ENCODE data around the gene CCDC136. TPM values are rescaled to one million over a fixed set of nuclear protein-coding genes. Genes with fewer than 3 reads are reported as not detected.

Gene CCDC136
- total RNA-seq, 3 donors from 2014 or later = 6.4 to 9.5 (median 9.4) TPM

DNA sequence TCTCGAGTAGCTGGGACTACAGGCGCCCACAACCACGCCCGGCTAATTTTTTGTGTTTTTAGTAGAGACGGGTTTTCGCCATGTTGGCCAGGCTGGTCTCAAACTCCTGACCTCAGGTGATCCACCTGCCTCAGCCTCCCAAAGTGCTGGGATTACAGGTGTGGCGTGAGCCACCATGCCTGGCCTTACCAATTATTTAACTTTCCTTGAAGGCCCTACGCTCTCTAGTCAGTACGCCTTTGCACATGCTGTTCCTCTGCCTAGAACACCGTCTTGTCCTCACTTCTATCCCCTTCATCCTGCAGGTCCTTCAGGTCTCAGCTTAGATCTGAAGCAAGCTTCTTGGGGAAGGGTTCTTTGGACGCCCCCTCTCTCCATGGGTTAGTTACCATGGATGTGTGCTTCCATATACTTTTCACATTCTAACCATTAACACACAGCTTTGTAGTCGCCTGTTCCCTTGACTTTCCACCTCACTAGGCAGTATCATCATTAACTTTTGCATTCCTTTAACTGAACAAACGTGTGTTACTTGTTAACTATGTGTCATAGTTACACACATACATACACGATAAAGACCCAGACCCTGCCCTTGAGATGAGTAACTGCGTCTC, 70.3 kb downstream of the CCDC136 start:
- TF ChIP-seq POLR2A (IDR thresholded peaks at IDR 0.05) = no peak
- TF ChIP-seq, protein P1, sequence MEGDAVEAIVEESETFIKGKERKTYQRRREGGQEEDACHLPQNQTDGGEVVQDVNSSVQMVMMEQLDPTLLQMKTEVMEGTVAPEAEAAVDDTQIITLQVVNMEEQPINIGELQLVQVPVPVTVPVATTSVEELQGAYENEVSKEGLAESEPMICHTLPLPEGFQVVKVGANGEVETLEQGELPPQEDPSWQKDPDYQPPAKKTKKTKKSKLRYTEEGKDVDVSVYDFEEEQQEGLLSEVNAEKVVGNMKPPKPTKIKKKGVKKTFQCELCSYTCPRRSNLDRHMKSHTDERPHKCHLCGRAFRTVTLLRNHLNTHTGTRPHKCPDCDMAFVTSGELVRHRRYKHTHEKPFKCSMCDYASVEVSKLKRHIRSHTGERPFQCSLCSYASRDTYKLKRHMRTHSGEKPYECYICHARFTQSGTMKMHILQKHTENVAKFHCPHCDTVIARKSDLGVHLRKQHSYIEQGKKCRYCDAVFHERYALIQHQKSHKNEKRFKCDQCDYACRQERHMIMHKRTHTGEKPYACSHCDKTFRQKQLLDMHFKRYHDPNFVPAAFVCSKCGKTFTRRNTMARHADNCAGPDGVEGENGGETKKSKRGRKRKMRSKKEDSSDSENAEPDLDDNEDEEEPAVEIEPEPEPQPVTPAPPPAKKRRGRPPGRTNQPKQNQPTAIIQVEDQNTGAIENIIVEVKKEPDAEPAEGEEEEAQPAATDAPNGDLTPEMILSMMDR (IDR thresholded peaks at IDR 0.05) = no peak
- peak overlapping the region; percentile 71 to 89 (median 84) for H3K4me3 ChIP-seq
- no peaks in the 10 kb centered on the region for H3K27me3 ChIP-seq
- DNase-seq (ENCODE audit: low spot score in 2 of 2) = no peak
- peaks cover 4 to 11% of the 10 kb centered on the region in 2 donors for H3K4me1 ChIP-seq
- intact Hi-C loops (cut with DNase I; ENCODE audit: low total_unique reads) = no loop called here
- no peaks in the 10 kb centered on the region for H3K9me3 ChIP-seq
- no peaks in the 10 kb centered on the region for H3K36me3 ChIP-seq
- H3K27ac ChIP-seq = peak overlapping the region; percentile 75 to 88

DNA sequence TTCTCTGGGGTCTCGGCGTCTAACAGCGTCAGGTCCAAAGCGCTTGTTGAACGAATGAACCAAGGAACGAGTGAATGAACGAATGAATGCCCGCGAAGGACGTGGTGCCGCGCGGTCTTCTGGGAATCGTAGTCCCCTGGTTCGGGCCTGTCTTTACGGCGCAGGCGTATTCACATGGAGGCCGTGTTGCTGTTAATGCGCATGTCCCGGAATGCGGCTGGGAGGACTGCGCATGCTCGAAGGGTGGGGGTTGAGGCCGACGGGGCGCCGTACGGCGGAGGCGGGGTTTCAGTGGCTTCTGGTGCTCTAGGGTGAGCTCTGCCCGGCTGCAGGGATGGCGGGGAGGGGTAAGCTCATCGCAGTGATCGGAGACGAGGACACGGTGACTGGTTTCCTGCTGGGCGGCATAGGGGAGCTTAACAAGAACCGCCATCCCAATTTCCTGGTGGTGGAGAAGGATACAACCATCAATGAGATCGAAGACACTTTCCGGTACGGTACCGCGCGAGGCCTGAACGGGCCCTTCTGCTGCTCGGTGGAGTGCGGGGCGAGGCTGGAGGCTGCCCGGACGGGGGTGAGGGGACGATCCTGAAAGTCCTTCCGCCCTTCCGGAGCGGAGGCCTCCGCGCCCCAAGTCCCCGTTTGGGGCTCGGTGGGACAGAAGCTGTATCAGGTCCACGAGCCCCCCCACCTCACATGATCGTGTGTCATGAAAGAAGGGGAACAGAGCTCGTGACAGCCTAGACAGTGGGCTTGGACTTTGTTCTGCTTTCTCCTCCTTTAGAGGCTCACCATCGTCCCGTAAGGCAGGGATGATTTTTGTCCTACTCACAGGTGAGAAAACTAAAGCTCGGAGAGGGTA, 71.0 kb downstream of the CCDC136 start, which contains the start of gene ATP6V1F:
Gene ATP6V1F, plus strand, starts transcription at position 286 of the 862 bp plus-strand sequence. Its CDS starts 49 bp downstream, at position 335.
- DNase-seq (ENCODE audit: low spot score in 2 of 2) = peak; percentile 95 to 98
- TF ChIP-seq POLR2A (IDR thresholded peaks at IDR 0.05) (peak; percentile 56), POLR2AphosphoS5 (IDR thresholded peaks at IDR 0.05) (peak in 2 of 3 donors; percentile 31 to 73)
- TF ChIP-seq, protein P1 (IDR thresholded peaks at IDR 0.05) = peak in 1 of 3 donors; percentile 20
- no peaks in the 10 kb centered on the region for H3K27me3 ChIP-seq
- peaks cover 4 to 11% of the 10 kb centered on the region in 2 donors for H3K4me1 ChIP-seq
- H3K27ac ChIP-seq = peak within 1 kb of the TSS; percentile 75 to 88
- no peaks in the 10 kb centered on the region for H3K9me3 ChIP-seq
- intact Hi-C loops (cut with DNase I; ENCODE audit: low total_unique reads) = no loop called here
- H3K36me3 ChIP-seq = no peaks in the 10 kb centered on the region
- peak within 1 kb of the TSS; percentile 71 to 89 (median 84) for H3K4me3 ChIP-seq

DNA sequence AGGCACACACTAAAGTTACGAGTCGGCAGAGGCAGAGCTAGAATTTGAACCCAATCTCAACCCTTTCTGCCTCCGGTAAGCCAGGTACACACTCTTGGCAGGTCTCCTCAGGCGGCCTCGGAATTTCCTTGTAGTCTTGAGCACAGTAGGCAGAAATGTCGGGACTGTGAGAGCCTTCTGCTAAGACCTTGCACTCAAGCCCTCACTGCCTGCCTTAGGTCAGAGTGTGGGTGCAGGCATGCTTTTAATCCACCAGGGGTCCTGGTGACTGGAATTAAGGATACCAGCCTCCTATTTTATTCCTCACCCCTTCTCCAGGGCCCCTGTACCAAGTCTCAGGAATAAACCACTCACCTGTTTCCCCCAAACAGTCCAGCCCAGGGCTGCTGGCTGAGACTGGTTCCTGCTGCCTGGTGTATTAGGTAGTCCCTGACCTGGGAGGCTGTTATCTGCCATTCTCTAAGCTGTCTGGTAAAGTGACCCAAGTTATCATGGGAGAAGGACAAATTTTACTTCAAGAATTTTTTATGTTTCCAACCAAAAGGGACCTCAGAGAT, 71.7 kb downstream of the CCDC136 start:
- no peak for DNase-seq (ENCODE audit: low spot score in 2 of 2)
- intact Hi-C loops (cut with DNase I; ENCODE audit: low total_unique reads) = no loop called here
- no peak for TF ChIP-seq POLR2A (IDR thresholded peaks at IDR 0.05)
- TF ChIP-seq, protein P1 (IDR thresholded peaks at IDR 0.05) = peak; percentile 17 to 34 (median 26)
- no peaks in the 10 kb centered on the region for H3K36me3 ChIP-seq
- no peaks in the 10 kb centered on the region for H3K9me3 ChIP-seq
- peak overlapping the region; percentile 75 to 88 for H3K27ac ChIP-seq
- H3K4me3 ChIP-seq = peak overlapping the region; percentile 71 to 89 (median 84)
- H3K27me3 ChIP-seq = no peaks in the 10 kb centered on the region
- H3K4me1 ChIP-seq = peaks cover 4 to 11% of the 10 kb centered on the region in 2 donors

DNA sequence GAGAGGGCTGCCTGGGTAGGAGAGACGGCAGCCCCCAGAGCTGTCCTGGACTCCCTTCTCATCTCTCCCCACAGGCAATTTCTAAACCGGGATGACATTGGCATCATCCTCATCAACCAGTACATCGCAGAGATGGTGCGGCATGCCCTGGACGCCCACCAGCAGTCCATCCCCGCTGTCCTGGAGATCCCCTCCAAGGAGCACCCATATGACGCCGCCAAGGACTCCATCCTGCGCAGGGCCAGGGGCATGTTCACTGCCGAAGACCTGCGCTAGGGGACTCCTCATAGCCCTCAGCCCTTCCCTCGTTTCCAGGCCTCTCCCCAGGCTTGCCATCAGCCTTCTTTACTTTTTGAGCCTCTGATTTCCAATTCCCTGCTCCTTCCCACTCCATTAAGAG, 73.5 kb downstream of the CCDC136 start:
- no peaks in the 10 kb centered on the region for H3K27me3 ChIP-seq
- H3K27ac ChIP-seq = no peak overlapping the region
- no peaks in the 10 kb centered on the region for H3K36me3 ChIP-seq
- no peaks in the 10 kb centered on the region for H3K9me3 ChIP-seq
- DNase-seq (ENCODE audit: low spot score in 2 of 2) = no peak
- intact Hi-C loops (cut with DNase I; ENCODE audit: low total_unique reads) = no loop called here
- TF ChIP-seq POLR2AphosphoS5 (IDR thresholded peaks at IDR 0.05) (no peak), POLR2A (IDR thresholded peaks at IDR 0.05) (no peak)
- TF ChIP-seq, protein P1 (IDR thresholded peaks at IDR 0.05) = no peak
- no peak overlapping the region for H3K4me3 ChIP-seq
- H3K4me1 ChIP-seq = peaks cover 4 to 7% of the 10 kb centered on the region in 2 donors

Measured in breast epithelium (tissue), 4 donors.